ENCODE results near the gene TPI1. TPM values are rescaled to one million over a fixed set of nuclear protein-coding genes. Genes with fewer than 3 reads are reported as not detected.
A peak's percentile ranks its signal among the peaks of the same experiment; 100 is the strongest.

The TPI1 gene
- total and polyA plus RNA-seq, 2 of the 8 experiments (the other 6 are each of a cell fraction or from before 2014, with no cell fraction given): 910 to 3,018 TPM

DNA sequence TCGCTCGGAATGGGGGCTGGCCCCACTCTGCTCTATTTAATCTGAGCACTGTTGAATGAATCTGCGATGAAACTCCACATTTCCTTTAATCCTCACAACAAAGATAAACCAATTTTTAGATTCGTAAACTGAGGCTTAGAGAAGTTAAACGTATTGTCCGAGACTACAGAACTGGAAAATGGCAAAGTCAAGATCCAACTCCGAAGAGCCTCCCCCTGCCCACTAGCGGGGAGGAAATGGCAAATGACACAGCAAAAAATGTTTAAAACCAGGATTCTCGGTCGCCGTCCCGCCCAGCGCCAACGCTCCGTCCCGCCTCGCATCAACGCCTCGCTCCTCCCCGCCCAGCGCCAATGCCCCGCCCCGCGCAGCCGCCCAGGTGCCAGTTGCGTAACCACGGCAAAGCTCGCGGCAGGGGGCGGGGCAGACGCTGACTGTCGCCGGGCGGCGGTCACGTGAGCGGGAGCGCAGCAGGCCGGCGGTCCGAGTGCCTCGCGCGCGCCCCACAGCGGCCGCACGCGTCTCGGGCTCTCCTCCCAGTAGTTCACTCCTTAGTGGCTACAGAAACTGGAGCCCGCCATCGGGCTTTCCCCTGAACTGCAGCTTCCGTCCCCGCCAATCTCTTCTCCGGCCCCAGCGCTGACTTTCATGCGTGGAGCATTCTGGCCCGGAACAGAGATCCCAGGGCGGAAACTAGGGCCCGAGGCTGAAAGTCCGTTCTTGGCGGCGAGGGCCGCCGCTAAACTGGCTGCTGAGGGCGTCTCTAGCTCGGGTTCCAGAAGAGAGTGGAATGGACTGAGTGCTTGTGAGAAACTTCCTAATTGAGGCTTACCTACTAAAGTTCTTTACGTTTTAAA lies 23.7 kb downstream of the TPI1 start (continued):
- TF ChIP-seq, protein P1, sequence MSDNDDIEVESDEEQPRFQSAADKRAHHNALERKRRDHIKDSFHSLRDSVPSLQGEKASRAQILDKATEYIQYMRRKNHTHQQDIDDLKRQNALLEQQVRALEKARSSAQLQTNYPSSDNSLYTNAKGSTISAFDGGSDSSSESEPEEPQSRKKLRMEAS (IDR thresholded peaks at IDR 0.05): peak; percentile 89
- TF ChIP-seq SP4 (IDR thresholded peaks at IDR 0.05; ENCODE audit: low read length): peak; percentile 93; the same call in 1 of the 2 replicates
- 0 out of 2 replicates have a peak, but pooled peaks have one; percentile 37 for TF ChIP-seq EGR1 (IDR thresholded peaks at IDR 0.05; ENCODE audit: borderline replicate concordance, low read depth, low read length)
- peak; percentile 63 for TF ChIP-seq JUND (IDR thresholded peaks at IDR 0.05; ENCODE audit: low read length)
- TF ChIP-seq RAD21 (IDR thresholded peaks at IDR 0.05 in 1 of 2, conservative IDR thresholded peaks at IDR 0.05 in 1 of 2; ENCODE audit: low read depth in 2 of 2, low read length in 2 of 2): peak; percentile 42 to 61
- peak; percentile 89 for TF ChIP-seq ATF3 (IDR thresholded peaks at IDR 0.05; ENCODE audit: insufficient read depth, low read depth, low read length)
- TF ChIP-seq PHF8 (conservative IDR thresholded peaks at IDR 0.05; ENCODE audit: low read depth, low read length): peak; percentile 38; the same call in 1 of the 2 replicates
- peak in 1 of 2 experiments; percentile 77; a peak in 2 of 4 replicates for TF ChIP-seq SIN3A (conservative IDR thresholded peaks at IDR 0.05 in 1 of 2, IDR thresholded peaks at IDR 0.05 in 1 of 2; ENCODE audit: low read depth in 1 of 2, low read length in 2 of 2)
- TF ChIP-seq SAP30 (IDR thresholded peaks at IDR 0.05; ENCODE audit: insufficient read depth, insufficient replicate concordance, low read length): no peak
- peak; percentile 95 for TF ChIP-seq BACH1 (IDR thresholded peaks at IDR 0.05; ENCODE audit: low read length)
- no peak for TF ChIP-seq BCL11A (IDR thresholded peaks at IDR 0.05; ENCODE audit: low read depth in 2 of 2, low read length in 2 of 2)
- no peak for TF ChIP-seq EZH2 (IDR thresholded peaks at IDR 0.05; ENCODE audit: low read depth, low read length, severe bottlenecking)
- TF ChIP-seq CTCF (IDR thresholded peaks at IDR 0.05; ENCODE audit: control extremely low read depth in 1 of 3, insufficient read depth in 1 of 3, low read depth in 1 of 3, low read length in 3 of 3): peak; percentile 72 to 96 (median 78)
- TF ChIP-seq YY1 (IDR thresholded peaks at IDR 0.05; ENCODE audit: low read depth, low read length): peak; percentile 79; the same call in 1 of the 2 replicates

All from H1 (cell line).